ENCODE data around the gene TGDS. TPM values are rescaled to one million over a fixed set of nuclear protein-coding genes. Genes with fewer than 3 reads are reported as not detected.

The TGDS gene
- total RNA-seq: 17.5 and 20.6 TPM in 2 replicates

GRCh38 chr13:94595950-94596574 is at the start of gene TGDS:
Gene TGDS (minus strand): TSS chr13:94596152. CDS start chr13:94596136, 16 bp downstream.

GRCh38 chr13:94601446-94602431 is 5.8 kb upstream of the TGDS start, which contains the start of gene GPR180:
Gene GPR180 (plus strand): TSS chr13:94601857. CDS start chr13:94601928, 71 bp downstream.

Other genes with a start within 250 kb of the TGDS start
- gene DCT, start 116.5 kb downstream of the TGDS start, total RNA-seq: not detected in 2 replicates
- gene GPR180, start 5.7 kb upstream of the TGDS start, total RNA-seq: 9.8 and 22.5 TPM in 2 replicates
- gene SOX21, start 116.4 kb upstream of the TGDS start, total RNA-seq: not detected in 2 replicates